ENCODE results near the gene TRMT10B. TPM values are rescaled to one million over a fixed set of nuclear protein-coding genes. Genes with fewer than 3 reads are reported as not detected.

Gene TRMT10B
- total RNA-seq, 1 experiment from 2014 or later, result 5.7 TPM

GRCh38 chr9:37730256-37730655 is 23.3 kb upstream of the TRMT10B start:
- Histone ChIP-seq H2BK120ac (ENCODE audit: low read depth, low read length, poor library complexity, severe bottlenecking) (no peak overlapping the region), H3K56ac (ENCODE audit: insufficient read length, low read depth, low read length) (no peak overlapping the region), H4K8ac (replicated peaks; ENCODE audit: insufficient read length, low read depth, low read length) (no peak overlapping the region), H3K14ac (ENCODE audit: insufficient read depth, low read length) (no peak overlapping the region), H3K27me3 (ENCODE audit: insufficient read depth, low read length) (no peaks in the 10 kb centered on the region), H2AFZ (ENCODE audit: low read length) (no peak overlapping the region), H3T11ph (ENCODE audit: low read length) (no peak overlapping the region), H4K20me1 (ENCODE audit: control insufficient read depth, insufficient read depth, insufficient read length) (no peaks in the 10 kb centered on the region), H2BK12ac (ENCODE audit: insufficient read length, low read depth, low read length) (no peak overlapping the region), H3K27ac (ENCODE audit: insufficient read length, low read depth, low read length) (no peak overlapping the region), H2BK15ac (ENCODE audit: low read depth, low read length) (no peak overlapping the region), H3K23me2 (ENCODE audit: insufficient read length, low read depth, low read length, poor library complexity, severe bottlenecking) (no peaks in the 10 kb centered on the region), H3K9me3 (ENCODE audit: control insufficient read depth, low read depth, low read length) (no peaks in the 10 kb centered on the region), H3K4me1 (ENCODE audit: insufficient read depth, low read length) (no peaks in the 10 kb centered on the region), H2BK20ac (ENCODE audit: low read depth, low read length, poor library complexity, severe bottlenecking) (no peak overlapping the region), H3K9ac (ENCODE audit: extremely low read depth, insufficient read length, low read length) (no peak overlapping the region), H4K5ac (ENCODE audit: insufficient read length, low read depth, low read length) (no peak overlapping the region), H3K23ac (ENCODE audit: insufficient read length, low read depth, low read length) (no peak overlapping the region), H3K4ac (ENCODE audit: low read depth, low read length) (no peak overlapping the region), H3K18ac (ENCODE audit: insufficient read length, low read depth, low read length) (no peak overlapping the region), H4K91ac (ENCODE audit: insufficient read length, low read depth, low read length) (no peak overlapping the region), H3K79me2 (ENCODE audit: insufficient read depth, low read length) (no peaks in the 10 kb centered on the region), H3K4me2 (ENCODE audit: insufficient read depth, insufficient read length, low read length) (no peak overlapping the region), H2BK5ac (ENCODE audit: insufficient read length, low read length) (no peak overlapping the region), H3K79me1 (ENCODE audit: insufficient read depth, low read depth, low read length, poor library complexity, severe bottlenecking) (no peaks in the 10 kb centered on the region), H2AK5ac (ENCODE audit: insufficient read length, low read length) (no peak overlapping the region)
- Mint-ChIP-seq H3K9me3 (no peaks in the 10 kb centered on the region), H3K4me1 (peaks cover 18 to 20% of the 10 kb centered on the region in 2 experiments), H3K4me3 (no peak overlapping the region), H3K36me3 (ENCODE audit: insufficient read depth in 1 of 3, low read depth in 3 of 3) (no peaks in the 10 kb centered on the region), H3K27me3 (ENCODE audit: low read depth) (peaks cover 14% of the 10 kb centered on the region), H3K27ac (no peak overlapping the region)
- no CpG with 5 or more reads among the region's 3 CpGs for WGBS (ENCODE audit: extremely low coverage, insufficient read length, low lambda C conversion rate)
- TF ChIP-seq CTCF (conservative IDR thresholded peaks at IDR 0.05), result no peak
- DNase-seq, result no peak
